Mesendoderm (in vitro differentiated cells): Measurements from ENCODE around the gene IGF1R.

ENCODE experiments used
- DNase-seq: peaks from one replicate; pipeline ENCODE4 v3.0.0; 2013
- H2AK5ac ChIP-seq: 2 replicates; pipeline ENCODE4 v1.6.1; 2013; ENCODE audit warnings: low read length, inconsistent platforms
- H2BK120ac ChIP-seq: 2 replicates; pipeline ENCODE4 v1.6.1; 2013; ENCODE audit warnings: low read depth, mild to moderate bottlenecking, low read length, moderate library complexity, mixed read lengths
- H2BK15ac ChIP-seq: replicated peaks from 2 replicates; pipeline ENCODE4 v1.6.1; 2013; ENCODE audit warnings: low read depth, mild to moderate bottlenecking, moderate library complexity
- H2BK5ac ChIP-seq: 2 replicates; pipeline ENCODE4 v1.6.1; 2013; ENCODE audit warnings: low read length, inconsistent platforms
- H3K18ac ChIP-seq: 2 replicates; pipeline ENCODE4 v1.6.1; 2013; ENCODE audit warnings: mild to moderate bottlenecking, low read length, mixed read lengths
- H3K23ac ChIP-seq: one replicate; pipeline ENCODE4 v1.6.1; 2013; ENCODE audit warnings: low read length
- H3K27ac ChIP-seq: 2 replicates; pipeline ENCODE4 v1.5.1; 2013; ENCODE audit warnings: low read depth, mild to moderate bottlenecking, inconsistent platforms, low read length, moderate library complexity
- H3K27me3 ChIP-seq: 2 replicates; pipeline ENCODE4 v1.6.1; 2013; ENCODE audit warnings: low read length, control low read depth, mild to moderate bottlenecking, inconsistent platforms; ENCODE audit not compliant: insufficient read depth, poor library complexity
- H3K36me3 ChIP-seq: 2 replicates; pipeline ENCODE4 v1.6.1; 2013; ENCODE audit warnings: low read length, inconsistent platforms; ENCODE audit not compliant: control insufficient read depth, insufficient read depth
- H3K4ac ChIP-seq: one replicate; pipeline ENCODE4 v1.6.1; 2013; ENCODE audit warnings: low read depth, mild to moderate bottlenecking, low read length, moderate library complexity
- H3K4me1 ChIP-seq: 2 replicates; pipeline ENCODE4 v1.6.1; 2013; ENCODE audit warnings: low read depth, low read length, inconsistent platforms; ENCODE audit not compliant: control insufficient read depth
- H3K4me2 ChIP-seq: 2 replicates; pipeline ENCODE4 v1.6.1; 2013; ENCODE audit warnings: low read length
- H3K4me3 ChIP-seq: 2 replicates; pipeline ENCODE4 v1.5.1; 2013; ENCODE audit warnings: mild to moderate bottlenecking, low read length
- H3K56ac ChIP-seq: one replicate; pipeline ENCODE4 v1.6.1; 2013; ENCODE audit warnings: low read length
- H3K79me1 ChIP-seq: 2 replicates; pipeline ENCODE4 v1.6.1; 2013; ENCODE audit warnings: low read length, inconsistent platforms
- H3K79me2 ChIP-seq: 2 replicates; pipeline ENCODE4 v1.6.1; 2013; ENCODE audit warnings: mild to moderate bottlenecking, low read length; ENCODE audit not compliant: control insufficient read depth, insufficient read depth
- H3K9ac ChIP-seq: 2 replicates; pipeline ENCODE4 v1.6.1; 2013; ENCODE audit warnings: low read length, inconsistent platforms
- H4K5ac ChIP-seq: one replicate; pipeline ENCODE4 v1.6.1; 2013; ENCODE audit warnings: low read length
- H4K8ac ChIP-seq: one replicate; pipeline ENCODE4 v1.6.1; 2013; ENCODE audit warnings: low read depth, mild to moderate bottlenecking, control low read depth, low read length, moderate library complexity
- WGBS: extraction: QIAGEN DNeasy Blood & Tissue Kit; methylation state at CpG from one replicate; pipeline ENCODE4 v1.1.7; 2013; ENCODE audit warnings: low lambda C conversion rate, missing lambda C conversion rate; ENCODE audit not compliant: insufficient coverage; ENCODE audit errors: extremely low coverage; 5-methylcytosine and 5-hydroxymethylcytosine counted together

IGF1R gene

GRCh38 chr15:98812716-98813446, 164.5 kb downstream of the IGF1R start:
- DNase-seq = peak; percentile 66
- H4K5ac ChIP-seq = no peak overlapping the region
- H3K56ac ChIP-seq = no peak overlapping the region
- WGBS = no CpG with 5 or more reads among the region's 8 CpGs
- H2BK15ac ChIP-seq = no peak overlapping the region
- H4K8ac ChIP-seq = no peak overlapping the region
- no peaks in the 10 kb centered on the region for H3K36me3 ChIP-seq
- H3K4me1 ChIP-seq = peaks cover 4% of the 10 kb centered on the region
- no peaks in the 10 kb centered on the region for H3K27me3 ChIP-seq
- H2AK5ac ChIP-seq = no peak overlapping the region
- H3K27ac ChIP-seq = no peak overlapping the region
- H3K23ac ChIP-seq = no peak overlapping the region
- no peak overlapping the region for H2BK120ac ChIP-seq
- peak overlapping the region; percentile 20 for H3K18ac ChIP-seq
- no peak overlapping the region for H3K4me3 ChIP-seq
- H2BK5ac ChIP-seq = no peak overlapping the region
- H3K4me2 ChIP-seq = no peak overlapping the region
- H3K4ac ChIP-seq = no peak overlapping the region
- peaks cover 55% of the 10 kb centered on the region for H3K79me2 ChIP-seq
- H3K79me1 ChIP-seq = peaks cover 20% of the 10 kb centered on the region
- no peak overlapping the region for H3K9ac ChIP-seq

- Histone ChIP-seq H2BK5ac (no peak overlapping the region), H4K8ac (no peak overlapping the region), H2BK15ac (no peak overlapping the region), H3K4me2 (no peak overlapping the region), H4K5ac (no peak overlapping the region), H3K36me3 (no peaks in the 10 kb centered on the region), H2BK120ac (no peak overlapping the region), H3K23ac (no peak overlapping the region), H3K4ac (no peak overlapping the region), H3K27me3 (no peaks in the 10 kb centered on the region), H3K56ac (no peak overlapping the region), H3K4me1 (peaks cover 4% of the 10 kb centered on the region), H3K79me2 (peaks cover 53% of the 10 kb centered on the region), H2AK5ac (no peak overlapping the region), H3K18ac (no peak overlapping the region), H3K79me1 (peaks cover 22% of the 10 kb centered on the region), H3K9ac (no peak overlapping the region), H3K4me3 (no peak overlapping the region), H3K27ac (no peak overlapping the region)
- no CpG with 5 or more reads among the region's 4 CpGs for WGBS
- no peak for DNase-seq
Measured at GRCh38 chr15:98813951-98814350, 165.6 kb downstream of the IGF1R start.

GRCh38 chr15:98815207-98815606, 166.9 kb downstream of the IGF1R start:
- H2BK120ac ChIP-seq = no peak overlapping the region

GRCh38 chr15:98817745-98818144, 169.4 kb downstream of the IGF1R start:
- Histone ChIP-seq H3K36me3 (no peaks in the 10 kb centered on the region), H3K56ac (no peak overlapping the region), H3K4me1 (peaks cover 9% of the 10 kb centered on the region), H2BK15ac (no peak overlapping the region), H3K79me1 (peaks cover 19% of the 10 kb centered on the region), H3K4me2 (no peak overlapping the region), H3K9ac (no peak overlapping the region), H3K23ac (no peak overlapping the region), H2BK5ac (no peak overlapping the region), H3K4ac (no peak overlapping the region), H3K27ac (no peak overlapping the region), H3K18ac (no peak overlapping the region), H3K4me3 (no peak overlapping the region), H4K5ac (no peak overlapping the region), H3K79me2 (peaks cover 55% of the 10 kb centered on the region), H3K27me3 (no peaks in the 10 kb centered on the region), H4K8ac (no peak overlapping the region), H2AK5ac (no peak overlapping the region), H2BK120ac (no peak overlapping the region)
- WGBS = no CpG with 5 or more reads among the region's 2 CpGs
- DNase-seq = no peak

More at GRCh38 chr15:98815207-98815606, 166.9 kb downstream of the IGF1R start:
- Histone ChIP-seq H3K56ac (no peak overlapping the region), H3K23ac (no peak overlapping the region), H2BK15ac (no peak overlapping the region), H4K8ac (no peak overlapping the region), H3K9ac (no peak overlapping the region), H3K4ac (no peak overlapping the region), H2AK5ac (no peak overlapping the region), H3K27ac (no peak overlapping the region), H3K4me2 (no peak overlapping the region), H4K5ac (no peak overlapping the region), H2BK5ac (no peak overlapping the region), H3K79me2 (peaks cover 50% of the 10 kb centered on the region), H3K4me3 (no peak overlapping the region), H3K18ac (no peak overlapping the region), H3K36me3 (no peaks in the 10 kb centered on the region), H3K27me3 (no peaks in the 10 kb centered on the region), H3K4me1 (peaks cover 4% of the 10 kb centered on the region), H3K79me1 (peaks cover 21% of the 10 kb centered on the region)
- no peak for DNase-seq
- no CpG with 5 or more reads among the region's 5 CpGs for WGBS

GRCh38 chr15:98823012-98823458, 174.7 kb downstream of the IGF1R start:
- Histone ChIP-seq H3K4ac (no peak overlapping the region), H2AK5ac (no peak overlapping the region), H4K5ac (no peak overlapping the region), H2BK5ac (no peak overlapping the region), H3K4me3 (no peak overlapping the region), H3K79me1 (peaks cover 18% of the 10 kb centered on the region), H3K36me3 (no peaks in the 10 kb centered on the region), H2BK120ac (no peak overlapping the region), H3K79me2 (peaks cover 49% of the 10 kb centered on the region), H3K27ac (peak overlapping the region; percentile 26), H3K9ac (no peak overlapping the region), H3K56ac (no peak overlapping the region), H2BK15ac (no peak overlapping the region), H4K8ac (no peak overlapping the region), H3K18ac (no peak overlapping the region), H3K4me2 (no peak overlapping the region), H3K27me3 (no peaks in the 10 kb centered on the region), H3K23ac (no peak overlapping the region), H3K4me1 (peaks cover 11% of the 10 kb centered on the region)
- WGBS = no CpG with 5 or more reads among the region's 2 CpGs
- peak; percentile 95 for DNase-seq

GRCh38 chr15:98823616-98824015, 175.3 kb downstream of the IGF1R start:
- Histone ChIP-seq H3K79me2 (peaks cover 51% of the 10 kb centered on the region), H2BK5ac (no peak overlapping the region), H3K27ac (no peak overlapping the region), H3K4me1 (peaks cover 11% of the 10 kb centered on the region), H3K9ac (no peak overlapping the region), H3K36me3 (no peaks in the 10 kb centered on the region), H3K56ac (no peak overlapping the region), H3K4ac (no peak overlapping the region), H3K4me3 (no peak overlapping the region), H3K79me1 (peaks cover 19% of the 10 kb centered on the region), H2BK120ac (no peak overlapping the region), H4K5ac (no peak overlapping the region), H4K8ac (no peak overlapping the region), H2AK5ac (no peak overlapping the region), H3K23ac (no peak overlapping the region), H3K18ac (no peak overlapping the region), H3K4me2 (no peak overlapping the region), H3K27me3 (no peaks in the 10 kb centered on the region), H2BK15ac (no peak overlapping the region)
- no peak for DNase-seq
